GM12864 (cell line): Measurements from ENCODE around the gene APOE.

Experiments used
- DNase-seq: peaks from one replicate; pipeline ENCODE4 v3.0.0-alpha.2; 2011; ENCODE audit warnings: low read depth
- H3K4me3 ChIP-seq: 2 replicates; pipeline ENCODE4 v1.5.1; 2011; ENCODE audit warnings: mild to moderate bottlenecking, low read depth, low read length, control low read depth
- TF ChIP-seq, protein P1 (sequence below): IDR thresholded peaks from 2 replicates; pipeline ENCODE4 v1.5.1; 2011; ENCODE audit warnings: low read depth, mild to moderate bottlenecking, moderate library complexity, low read length, control low read depth, inconsistent platforms; ENCODE audit errors: missing control alignments

Gene APOE

DNA sequence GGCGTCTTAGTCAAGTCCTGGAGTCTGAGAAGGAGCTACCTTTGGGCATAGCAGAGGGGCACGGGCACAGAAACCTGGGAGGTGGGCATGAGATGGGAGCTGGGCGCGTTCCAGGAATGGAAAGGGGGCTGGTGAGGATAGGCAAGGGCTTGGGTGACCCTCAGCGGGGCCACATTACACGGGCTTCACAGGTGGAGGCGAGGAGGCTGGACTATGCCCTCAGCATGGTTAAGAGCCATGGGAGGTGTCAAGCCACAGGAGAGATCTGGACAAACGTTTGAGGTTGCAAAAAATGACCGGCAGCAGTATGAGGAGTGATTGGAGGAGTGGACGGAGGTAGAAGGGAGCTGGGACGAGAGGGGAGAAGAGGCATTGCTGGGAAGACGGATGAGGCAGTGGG is 38.0 kb upstream of the APOE start:
- TF ChIP-seq, protein P1, sequence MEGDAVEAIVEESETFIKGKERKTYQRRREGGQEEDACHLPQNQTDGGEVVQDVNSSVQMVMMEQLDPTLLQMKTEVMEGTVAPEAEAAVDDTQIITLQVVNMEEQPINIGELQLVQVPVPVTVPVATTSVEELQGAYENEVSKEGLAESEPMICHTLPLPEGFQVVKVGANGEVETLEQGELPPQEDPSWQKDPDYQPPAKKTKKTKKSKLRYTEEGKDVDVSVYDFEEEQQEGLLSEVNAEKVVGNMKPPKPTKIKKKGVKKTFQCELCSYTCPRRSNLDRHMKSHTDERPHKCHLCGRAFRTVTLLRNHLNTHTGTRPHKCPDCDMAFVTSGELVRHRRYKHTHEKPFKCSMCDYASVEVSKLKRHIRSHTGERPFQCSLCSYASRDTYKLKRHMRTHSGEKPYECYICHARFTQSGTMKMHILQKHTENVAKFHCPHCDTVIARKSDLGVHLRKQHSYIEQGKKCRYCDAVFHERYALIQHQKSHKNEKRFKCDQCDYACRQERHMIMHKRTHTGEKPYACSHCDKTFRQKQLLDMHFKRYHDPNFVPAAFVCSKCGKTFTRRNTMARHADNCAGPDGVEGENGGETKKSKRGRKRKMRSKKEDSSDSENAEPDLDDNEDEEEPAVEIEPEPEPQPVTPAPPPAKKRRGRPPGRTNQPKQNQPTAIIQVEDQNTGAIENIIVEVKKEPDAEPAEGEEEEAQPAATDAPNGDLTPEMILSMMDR = no peak
- H3K4me3 ChIP-seq = no peak overlapping the region
- no peak for DNase-seq

DNA sequence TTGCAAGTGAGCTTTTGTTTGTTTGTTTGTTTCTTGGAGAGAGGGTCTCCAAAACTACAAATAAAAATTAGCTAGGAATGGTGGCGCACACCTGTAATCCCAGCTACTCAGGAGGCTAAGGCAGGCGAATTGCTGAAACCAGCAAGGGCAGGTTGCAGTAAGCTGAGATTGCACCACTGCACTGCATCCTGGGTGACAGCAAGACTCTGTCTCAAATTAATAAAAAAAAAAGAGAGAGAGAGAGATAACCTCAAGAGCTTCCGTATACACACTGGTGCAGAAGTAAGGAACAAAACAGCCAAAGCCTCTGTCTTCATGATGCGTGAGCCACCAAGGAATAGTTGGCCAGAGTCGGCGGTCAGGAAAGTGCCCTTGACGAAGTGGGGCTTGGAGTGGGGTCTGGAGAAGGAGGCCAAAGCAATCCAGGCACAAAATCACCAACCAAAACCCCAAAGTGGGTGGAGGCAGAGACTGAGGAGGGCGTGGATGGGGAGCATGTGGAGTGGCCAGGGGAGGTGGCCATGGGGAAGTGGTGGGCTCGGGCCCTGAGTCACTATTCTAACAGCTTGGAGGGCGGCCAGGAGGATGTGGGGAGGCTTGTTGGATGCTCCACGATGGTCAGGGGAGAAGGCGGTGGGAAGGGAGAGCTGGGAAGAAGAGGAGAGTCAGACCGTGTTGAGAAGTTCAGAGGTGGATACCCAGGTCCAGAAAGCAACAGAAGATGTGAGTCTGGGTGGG is 35.7 kb upstream of the APOE start:
- TF ChIP-seq, protein P1 = no peak
- no peak overlapping the region for H3K4me3 ChIP-seq
- no peak for DNase-seq

- H3K4me3 ChIP-seq = no peak overlapping the region
- DNase-seq = no peak
- TF ChIP-seq, protein P1 = no peak
These were observed 33.8 kb upstream of the APOE start for GRCh38 chr19:44871809-44872208.

GRCh38 chr19:44872661-44873060 is 32.9 kb upstream of the APOE start:
- DNase-seq = no peak
- TF ChIP-seq, protein P1 = no peak
- H3K4me3 ChIP-seq = no peak overlapping the region

- H3K4me3 ChIP-seq = no peak overlapping the region
- no peak for DNase-seq
- TF ChIP-seq, protein P1 = no peak
These were observed 31.3 kb upstream of the APOE start for GRCh38 chr19:44874317-44874716.

GRCh38 chr19:44875666-44876451 is 29.7 kb upstream of the APOE start:
- DNase-seq = no peak
- TF ChIP-seq, protein P1 = no peak
- H3K4me3 ChIP-seq = no peak overlapping the region
